Sigmoid colon (tissue), 7 donors: Measurements from ENCODE around the gene TAF1B. TPM values are rescaled to one million over a fixed set of nuclear protein-coding genes. Genes with fewer than 3 reads are reported as not detected.
A peak's percentile ranks its signal among the peaks of the same experiment; 100 is the strongest.

Source experiments
- DNase-seq: peaks from one replicate; pipeline ENCODE4 v3.0.0-alpha.2; 2019
- H3K27ac ChIP-seq, 4 donors: fragments of 200-600 bp; sonication (generic); one replicate each; pipeline ENCODE4 v1.5.1; 2016 to 2019; ENCODE audit warnings: mild to moderate bottlenecking in 1 of 4
- H3K27me3 ChIP-seq, 3 donors: fragments of 200-600 bp; sonication (generic); one replicate each; pipeline ENCODE4 v1.5.1; 2019; ENCODE audit warnings: mild to moderate bottlenecking in 1 of 3
- H3K36me3 ChIP-seq, 4 donors: fragments of 200-600 bp; sonication (generic); one replicate each; pipeline ENCODE4 v1.5.1; 2016 to 2019
- H3K4me1 ChIP-seq, 4 donors: fragments of 200-600 bp; sonication (generic); one replicate each; pipeline ENCODE4 v1.5.1; 2017 to 2019
- H3K4me3 ChIP-seq, 4 donors: fragments of 200-600 bp; sonication (generic); one replicate each; pipeline ENCODE4 v1.5.1; 2017 to 2019; ENCODE audit warnings: mild to moderate bottlenecking in 2 of 4, moderate library complexity in 1 of 4
- H3K9me3 ChIP-seq, 4 donors: fragments of 200-600 bp in 3 of 4; sonication (generic) in 3 of 4; one replicate each; pipeline versions ENCODE4 v1.5.1 to v1.6.1; 2013 to 2019
- CTCF ChIP-seq, 4 experiments: fragments of 450-650 bp in 3 of 4; fragments of 200-600 bp in 1 of 4; IDR thresholded peaks; one replicate each; pipeline ENCODE4 v1.5.1; 2016 to 2019; ENCODE audit warnings: antibody characterized with exemption in 4 of 4, mild to moderate bottlenecking in 3 of 4, moderate library complexity in 2 of 4
- EP300 ChIP-seq, 4 donors: sonication (generic); formaldehyde crosslinking; IDR thresholded peaks; one replicate each; pipeline ENCODE4 v1.6.1; 2017; ENCODE audit warnings: antibody characterized with exemption in 4 of 4
- POLR2A ChIP-seq, 2 donors: fragments of 450-650 bp; IDR thresholded peaks; one replicate each; pipeline ENCODE4 v1.6.1; 2016; ENCODE audit warnings: antibody characterized with exemption in 2 of 2, mild to moderate bottlenecking in 2 of 2, moderate library complexity in 2 of 2
- POLR2AphosphoS5 ChIP-seq, 4 donors: sonication (generic); formaldehyde crosslinking; IDR thresholded peaks; one replicate each; pipeline ENCODE4 v1.6.1; 2017; ENCODE audit warnings: antibody characterized with exemption in 4 of 4
- WGBS, 2 donors: extraction: QIAGEN DNeasy Blood & Tissue Kit; methylation state at CpG; one replicate each; pipeline ENCODE4 v1.1.7; 2013; 5-methylcytosine and 5-hydroxymethylcytosine counted together
- intact Hi-C: fragments of 100-400 bp; cut with DNase I; formaldehyde crosslinking; loops from one replicate; pipeline ENCODE4 v1.15.1; 2023
- polyA plus RNA-seq, 3 donors: library from polyadenylated mRNA; stranded (reverse); fragments of 200-250 nt; gene quantifications; one replicate each; pipeline ENCODE4 v1.2.3, GENCODE V29; 2013
- total RNA-seq, 4 donors: library from RNA; depleted of rRNA; stranded (reverse); fragments of >200 nt; gene quantifications; one replicate each; pipeline ENCODE4 v1.1.0, GENCODE V29; 2016
- donor health status: healthy with polysubstance abuse.
- donor health status: Bipolar disorder and iron deficiency.
- donor health status: healthy.

Gene TAF1B
- total and polyA plus RNA-seq, 7 donors = 2.3 to 19.8 (median 11.4) TPM

- Histone ChIP-seq H3K9me3 (no peaks in the 10 kb centered on the region), H3K27me3 (no peaks in the 10 kb centered on the region), H3K4me1 (peaks cover 0 to 22% (median 4%) of the 10 kb centered on the region in 4 donors), H3K36me3 (no peaks in the 10 kb centered on the region), H3K27ac (peak overlapping the region in 2 of 4 donors; percentile 5 to 61), H3K4me3 (no peak overlapping the region)
- TF ChIP-seq POLR2A (IDR thresholded peaks at IDR 0.05) (no peak), EP300 (IDR thresholded peaks at IDR 0.05) (no peak), CTCF (IDR thresholded peaks at IDR 0.05) (no peak), POLR2AphosphoS5 (IDR thresholded peaks at IDR 0.05) (no peak)
- WGBS, 2 donors = 69 to 71% methylated on average over 5 of the region's 5 CpGs
- intact Hi-C loops = no loop called here
- DNase-seq = no peak
Measured at GRCh38 chr2:9800639-9800974, 42.7 kb upstream of the TAF1B start.

- no peaks in the 10 kb centered on the region for H3K9me3 ChIP-seq
- no peaks in the 10 kb centered on the region for H3K27me3 ChIP-seq
- peaks cover 0 to 22% (median 4%) of the 10 kb centered on the region in 4 donors for H3K4me1 ChIP-seq
- 72 to 77% methylated on average over 25 of the region's 25 CpGs for WGBS, 2 donors
- H3K4me3 ChIP-seq = no peak overlapping the region
- H3K36me3 ChIP-seq = no peaks in the 10 kb centered on the region
- DNase-seq = no peak
- intact Hi-C loops = no loop called here
- peak overlapping the region in 3 of 4 donors; percentile 6 to 61 (median 45) for H3K27ac ChIP-seq
- TF ChIP-seq EP300 (IDR thresholded peaks at IDR 0.05) (no peak), CTCF (IDR thresholded peaks at IDR 0.05) (no peak), POLR2AphosphoS5 (IDR thresholded peaks at IDR 0.05) (peak in 1 of 4 donors; percentile 19)
Measured at GRCh38 chr2:9800975-9801726, 42.1 kb upstream of the TAF1B start.

- intact Hi-C loops = no loop called here
- peak; percentile 49 for DNase-seq
- WGBS, 2 donors = 75 to 87% methylated on average over 8 of the region's 8 CpGs
Measured at GRCh38 chr2:9802576-9802993, 40.7 kb upstream of the TAF1B start.

GRCh38 chr2:9803023-9803805 is 40.1 kb upstream of the TAF1B start:
- Histone ChIP-seq H3K4me1 (peaks cover 0 to 22% (median 4%) of the 10 kb centered on the region in 4 donors), H3K9me3 (no peaks in the 10 kb centered on the region), H3K27ac (peak overlapping the region in 1 of 4 donors; percentile 61), H3K36me3 (no peaks in the 10 kb centered on the region), H3K27me3 (no peaks in the 10 kb centered on the region), H3K4me3 (no peak overlapping the region)
- TF ChIP-seq EP300 (IDR thresholded peaks at IDR 0.05) (no peak), POLR2A (IDR thresholded peaks at IDR 0.05) (no peak), POLR2AphosphoS5 (IDR thresholded peaks at IDR 0.05) (no peak), CTCF (IDR thresholded peaks at IDR 0.05) (no peak)
- intact Hi-C loops = no loop called here
- WGBS, 2 donors = 41 to 77% methylated on average over 17 of the region's 17 CpGs
- DNase-seq = peak; percentile 58

More at GRCh38 chr2:9802576-9802993, 40.7 kb upstream of the TAF1B start:
- no peaks in the 10 kb centered on the region for H3K36me3 ChIP-seq
- H3K4me3 ChIP-seq = no peak overlapping the region
- H3K27me3 ChIP-seq = no peaks in the 10 kb centered on the region
- H3K27ac ChIP-seq = peak overlapping the region in 2 of 4 donors; percentile 45 to 61
- no peak for TF ChIP-seq POLR2AphosphoS5 (IDR thresholded peaks at IDR 0.05)
- TF ChIP-seq CTCF (IDR thresholded peaks at IDR 0.05) = no peak
- no peak for TF ChIP-seq EP300 (IDR thresholded peaks at IDR 0.05)
- no peak for TF ChIP-seq POLR2A (IDR thresholded peaks at IDR 0.05)
- no peaks in the 10 kb centered on the region for H3K9me3 ChIP-seq
- H3K4me1 ChIP-seq = peaks cover 0 to 22% (median 4%) of the 10 kb centered on the region in 4 donors
